Measurements from ENCODE around the gene TRIML1.
"Not testable (repeated sequence)": the region's sequence is repeated elsewhere in the genome, so short reads cannot be mapped to it uniquely, and the experiment has no call there.

TRIML1 gene

GRCh38 chr4:188158336-188158735 lies 19.1 kb downstream of the TRIML1 start:
- FAIRE-seq (no peak), DNase-seq (ENCODE audit: insufficient read length) (no peak)
- TF ChIP-seq TAF1 (IDR thresholded peaks at IDR 0.05; ENCODE audit: borderline replicate concordance, low read depth, low read length) (no peak), POLR2AphosphoS5 (IDR thresholded peaks at IDR 0.05; ENCODE audit: low read depth, low read length) (no peak), POLR2A (IDR thresholded peaks at IDR 0.05; ENCODE audit: low read depth, low read length) (no peak)

GRCh38 chr4:188159513-188160226 lies 20.4 kb downstream of the TRIML1 start:
- not testable (repeated sequence) for DNase-seq (ENCODE audit: insufficient read length)

GRCh38 chr4:188160406-188160805 lies 21.2 kb downstream of the TRIML1 start:
- no peak for TF ChIP-seq POLR2AphosphoS5 (IDR thresholded peaks at IDR 0.05; ENCODE audit: low read depth, low read length)
- TF ChIP-seq POLR2A (IDR thresholded peaks at IDR 0.05; ENCODE audit: low read depth, low read length) = no peak
- TF ChIP-seq TAF1 (IDR thresholded peaks at IDR 0.05; ENCODE audit: borderline replicate concordance, low read depth, low read length) = no peak
- FAIRE-seq = no peak

More at GRCh38 chr4:188159513-188160226, 20.4 kb downstream of the TRIML1 start:
- not testable (repeated sequence) for FAIRE-seq

GRCh38 chr4:188161167-188161566 lies 21.9 kb downstream of the TRIML1 start:
- TF ChIP-seq POLR2A (IDR thresholded peaks at IDR 0.05; ENCODE audit: low read depth, low read length) (no peak), TAF1 (IDR thresholded peaks at IDR 0.05; ENCODE audit: borderline replicate concordance, low read depth, low read length) (no peak), POLR2AphosphoS5 (IDR thresholded peaks at IDR 0.05; ENCODE audit: low read depth, low read length) (no peak)
- DNase-seq (ENCODE audit: insufficient read length) (no peak), FAIRE-seq (no peak)

More at GRCh38 chr4:188160406-188160805, 21.2 kb downstream of the TRIML1 start:
- no peak for DNase-seq (ENCODE audit: insufficient read length)

GRCh38 chr4:188162698-188163097 lies 23.5 kb downstream of the TRIML1 start:
- DNase-seq (ENCODE audit: insufficient read length) (no peak), FAIRE-seq (no peak)
- TF ChIP-seq TAF1 (IDR thresholded peaks at IDR 0.05; ENCODE audit: borderline replicate concordance, low read depth, low read length) = no peak
- TF ChIP-seq POLR2A (IDR thresholded peaks at IDR 0.05; ENCODE audit: low read depth, low read length) = no peak
- no peak for TF ChIP-seq POLR2AphosphoS5 (IDR thresholded peaks at IDR 0.05; ENCODE audit: low read depth, low read length)

- FAIRE-seq (no peak), DNase-seq (ENCODE audit: insufficient read length) (no peak)
- TF ChIP-seq TAF1 (IDR thresholded peaks at IDR 0.05; ENCODE audit: borderline replicate concordance, low read depth, low read length) (no peak), POLR2A (IDR thresholded peaks at IDR 0.05; ENCODE audit: low read depth, low read length) (no peak), POLR2AphosphoS5 (IDR thresholded peaks at IDR 0.05; ENCODE audit: low read depth, low read length) (no peak)
Observed at GRCh38 chr4:188168726-188169373, 29.6 kb downstream of the TRIML1 start.

GRCh38 chr4:188171551-188171950 lies 32.3 kb downstream of the TRIML1 start:
- FAIRE-seq (no peak), DNase-seq (ENCODE audit: insufficient read length) (no peak)
- no peak for TF ChIP-seq POLR2A (IDR thresholded peaks at IDR 0.05; ENCODE audit: low read depth, low read length)
- TF ChIP-seq TAF1 (IDR thresholded peaks at IDR 0.05; ENCODE audit: borderline replicate concordance, low read depth, low read length) = no peak
- TF ChIP-seq POLR2AphosphoS5 (IDR thresholded peaks at IDR 0.05; ENCODE audit: low read depth, low read length) = no peak

- no peak for DNase-seq (ENCODE audit: insufficient read length)
- no peak for FAIRE-seq
- TF ChIP-seq POLR2AphosphoS5 (IDR thresholded peaks at IDR 0.05; ENCODE audit: low read depth, low read length) = no peak
Observed at GRCh38 chr4:188175288-188175687, 36.0 kb downstream of the TRIML1 start.

- DNase-seq (ENCODE audit: insufficient read length) = no peak
- TF ChIP-seq TAF1 (IDR thresholded peaks at IDR 0.05; ENCODE audit: borderline replicate concordance, low read depth, low read length) = no peak
- no peak for TF ChIP-seq POLR2A (IDR thresholded peaks at IDR 0.05; ENCODE audit: low read depth, low read length)
- no peak for TF ChIP-seq POLR2AphosphoS5 (IDR thresholded peaks at IDR 0.05; ENCODE audit: low read depth, low read length)
- FAIRE-seq = no peak
Observed at GRCh38 chr4:188177997-188178675, 38.9 kb downstream of the TRIML1 start.

- FAIRE-seq (no peak), DNase-seq (ENCODE audit: insufficient read length) (no peak)
- TF ChIP-seq POLR2A (IDR thresholded peaks at IDR 0.05; ENCODE audit: low read depth, low read length) (no peak), POLR2AphosphoS5 (IDR thresholded peaks at IDR 0.05; ENCODE audit: low read depth, low read length) (no peak), TAF1 (IDR thresholded peaks at IDR 0.05; ENCODE audit: borderline replicate concordance, low read depth, low read length) (no peak)
Observed at GRCh38 chr4:188178806-188179205, 39.6 kb downstream of the TRIML1 start.

GRCh38 chr4:188187106-188187505 lies 47.9 kb downstream of the TRIML1 start:
- no peak for TF ChIP-seq POLR2A (IDR thresholded peaks at IDR 0.05; ENCODE audit: low read depth, low read length)
- TF ChIP-seq POLR2AphosphoS5 (IDR thresholded peaks at IDR 0.05; ENCODE audit: low read depth, low read length) = no peak
- no peak for TF ChIP-seq TAF1 (IDR thresholded peaks at IDR 0.05; ENCODE audit: borderline replicate concordance, low read depth, low read length)
- FAIRE-seq = no peak
- DNase-seq (ENCODE audit: insufficient read length) = no peak

- no peak for DNase-seq (ENCODE audit: insufficient read length)
- FAIRE-seq = no peak
- TF ChIP-seq POLR2A (IDR thresholded peaks at IDR 0.05; ENCODE audit: low read depth, low read length) = no peak
- TF ChIP-seq POLR2AphosphoS5 (IDR thresholded peaks at IDR 0.05; ENCODE audit: low read depth, low read length) = no peak
- TF ChIP-seq TAF1 (IDR thresholded peaks at IDR 0.05; ENCODE audit: borderline replicate concordance, low read depth, low read length) = no peak
Observed at GRCh38 chr4:188190461-188190860, 51.2 kb downstream of the TRIML1 start.

Data from GM12892 (cell line).